DMS153 (cell line): ENCODE results near the gene OR13C8.
"Not testable (repeated sequence)": the region's sequence is repeated elsewhere in the genome, so short reads cannot be mapped to it uniquely, and the experiment has no call there.

Source experiments
- DNase-seq: peaks from one replicate; lab custom pipeline; 2025; lab: John Stamatoyannopoulos, UW

The OR13C8 gene

GRCh38 chr9:104568868-104569267, at the start of gene OR13C8:
OR13C8 (plus strand) TSS chr9:104569168; CDS start chr9:104569168, 0 bp downstream.
- no peak for DNase-seq

- not testable (repeated sequence) for DNase-seq
Observed at GRCh38 chr9:104520241-104520640, 48.7 kb upstream of the OR13C8 start.

- DNase-seq, result no peak
Observed at GRCh38 chr9:104527109-104527508, 41.9 kb upstream of the OR13C8 start, which contains the start of gene OR13C4. OR13C4 (minus strand) TSS chr9:104527209; CDS start chr9:104527209, 0 bp downstream.

GRCh38 chr9:104536756-104537155, 32.2 kb upstream of the OR13C8 start, which contains the start of gene OR13C3:
OR13C3 (minus strand) TSS chr9:104536856; CDS start chr9:104536723, 133 bp downstream.
- no peak for DNase-seq

- DNase-seq, result no peak
Observed at GRCh38 chr9:104539275-104539674, 29.7 kb upstream of the OR13C8 start.

GRCh38 chr9:104544644-104545043, 24.3 kb upstream of the OR13C8 start:
- no peak for DNase-seq

GRCh38 chr9:104553261-104553660, 15.7 kb upstream of the OR13C8 start:
- DNase-seq, result no peak

GRCh38 chr9:104555521-104555920, 13.4 kb upstream of the OR13C8 start:
- no peak for DNase-seq

GRCh38 chr9:104556830-104557634, 11.9 kb upstream of the OR13C8 start:
- no peak for DNase-seq

GRCh38 chr9:104564358-104564757, 4.6 kb upstream of the OR13C8 start:
- DNase-seq, result no peak

GRCh38 chr9:104572612-104573011, 3.6 kb downstream of the OR13C8 start:
- no peak for DNase-seq

- no peak for DNase-seq
Observed at GRCh38 chr9:104575456-104575855, 6.5 kb downstream of the OR13C8 start.

- no peak for DNase-seq
Observed at GRCh38 chr9:104577263-104577662, 8.3 kb downstream of the OR13C8 start.

GRCh38 chr9:104580562-104580961, 11.6 kb downstream of the OR13C8 start:
- no peak for DNase-seq

GRCh38 chr9:104586496-104587180, 17.7 kb downstream of the OR13C8 start:
- no peak for DNase-seq

GRCh38 chr9:104589626-104590025, 20.7 kb downstream of the OR13C8 start:
- DNase-seq, result no peak

GRCh38 chr9:104598749-104599148, 29.8 kb downstream of the OR13C8 start:
- DNase-seq, result not testable (repeated sequence)

GRCh38 chr9:104599313-104599712, 30.3 kb downstream of the OR13C8 start, which contains the start of gene OR13C5:
OR13C5 (minus strand) TSS chr9:104599413; CDS start chr9:104599413, 0 bp downstream.
- not testable (repeated sequence) for DNase-seq

GRCh38 chr9:104604801-104605200, 35.8 kb downstream of the OR13C8 start:
- DNase-seq, result no peak

GRCh38 chr9:104605527-104605926, 36.6 kb downstream of the OR13C8 start, which contains the start of gene OR13C2:
OR13C2 (minus strand) TSS chr9:104605627; CDS start chr9:104605627, 0 bp downstream.
- not testable (repeated sequence) for DNase-seq

GRCh38 chr9:104606152-104606551, 37.2 kb downstream of the OR13C8 start:
- no peak for DNase-seq

- no peak for DNase-seq
Observed at GRCh38 chr9:104608336-104608735, 39.4 kb downstream of the OR13C8 start.

GRCh38 chr9:104611213-104611612, 42.2 kb downstream of the OR13C8 start:
- DNase-seq, result no peak
